CD14-positive monocyte (primary cell): Measurements from ENCODE around the gene RPS6KA3. TPM values are rescaled to one million over a fixed set of nuclear protein-coding genes. Genes with fewer than 3 reads are reported as not detected.

Source experiments
- DNase-seq, 3 donors: peaks; one replicate each; pipeline ENCODE4 v3.0.0-alpha.2; 2011 to 2022
- H2AFZ ChIP-seq: 2 replicates; pipeline ENCODE4 v1.6.0; 2012; ENCODE audit warnings: mild to moderate bottlenecking, low read depth, low read length, inconsistent platforms; ENCODE audit not compliant: insufficient read depth, poor library complexity, severe bottlenecking
- H3K27ac ChIP-seq, 2 donors: 1 replicate in 1 of 2; 2 replicates in 1 of 2; pipeline ENCODE4 v1.5.1; 2012 to 2013; ENCODE audit warnings: low read length in 2 of 2, control low read depth in 1 of 2, inconsistent platforms in 1 of 2, low read depth in 1 of 2, mild to moderate bottlenecking in 1 of 2
- H3K27me3 ChIP-seq, 2 donors: one replicate each; pipeline versions ENCODE4 v1.6.0 to v1.6.1; 2011 to 2013; ENCODE audit warnings: low read length in 2 of 2; ENCODE audit not compliant: control insufficient read depth in 2 of 2, insufficient read depth in 2 of 2
- H3K36me3 ChIP-seq, 2 donors: replicated peaks in 1 of 2; 1 replicate in 1 of 2; 2 replicates in 1 of 2; pipeline versions ENCODE4 v1.5.1 to v1.6.1; 2012 to 2013; ENCODE audit warnings: low read length in 2 of 2, control low read depth in 1 of 2, inconsistent platforms in 1 of 2, mild to moderate bottlenecking in 1 of 2; ENCODE audit not compliant: insufficient read depth in 2 of 2, control insufficient read depth in 1 of 2
- H3K4me1 ChIP-seq, 2 donors: 1 replicate in 1 of 2; 2 replicates in 1 of 2; pipeline versions ENCODE4 v1.5.1 to v1.6.1; 2012 to 2013; ENCODE audit warnings: low read length in 2 of 2, control low read depth in 1 of 2, inconsistent platforms in 1 of 2, mild to moderate bottlenecking in 1 of 2, moderate library complexity in 1 of 2; ENCODE audit not compliant: insufficient read depth in 2 of 2, control insufficient read depth in 1 of 2
- H3K4me2 ChIP-seq: replicated peaks from 2 replicates; pipeline ENCODE3; 2012; ENCODE audit warnings: low read length, moderate library complexity, mild to moderate bottlenecking; ENCODE audit not compliant: poor library complexity, severe bottlenecking; ENCODE audit errors: extremely low read depth
- H3K4me3 ChIP-seq, 3 experiments: fragments of 200-600 bp in 1 of 3; sonication (generic) in 1 of 3; replicated peaks in 1 of 3; 1 replicate in 2 of 3; 2 replicates in 1 of 3; pipeline ENCODE4 v1.5.1; 2011 to 2013; ENCODE audit warnings: low read length in 3 of 3, mild to moderate bottlenecking in 3 of 3, control low read depth in 2 of 3, low read depth in 2 of 3, inconsistent platforms in 1 of 3, moderate library complexity in 1 of 3
- H3K79me2 ChIP-seq: 2 replicates; pipeline ENCODE4 v1.6.0; 2012; ENCODE audit warnings: mild to moderate bottlenecking, control low read depth, inconsistent platforms, low read length, moderate library complexity; ENCODE audit not compliant: insufficient read depth
- H3K9ac ChIP-seq: 2 replicates; pipeline ENCODE4 v1.6.0; 2017; ENCODE audit warnings: low read length, mild to moderate bottlenecking; ENCODE audit not compliant: insufficient read depth, poor library complexity, severe bottlenecking
- H3K9me3 ChIP-seq, 2 donors: replicated peaks in 1 of 2; 1 replicate in 1 of 2; 2 replicates in 1 of 2; pipeline versions ENCODE4 v1.5.1 to v1.6.1; 2012 to 2013; ENCODE audit warnings: low read length in 2 of 2, control low read depth in 1 of 2; ENCODE audit not compliant: control insufficient read depth in 1 of 2, insufficient read depth in 1 of 2
- H4K20me1 ChIP-seq: 2 replicates; pipeline ENCODE4 v1.6.0; 2012; ENCODE audit warnings: mild to moderate bottlenecking, low read length, control low read depth, moderate library complexity; ENCODE audit not compliant: insufficient read depth
- H3K27ac Mint-ChIP-seq, 7 donors: one replicate each; pipeline ENCODE4 v1.8.0; 2020; ENCODE audit warnings: mild to moderate bottlenecking in 7 of 7, mixed read lengths in 7 of 7, moderate library complexity in 6 of 7, inconsistent platforms in 2 of 7
- H3K27me3 Mint-ChIP-seq, 3 donors: one replicate each; pipeline ENCODE4 v1.8.0; 2021 to 2022; ENCODE audit warnings: low read depth in 3 of 3, mild to moderate bottlenecking in 3 of 3, mixed read lengths in 3 of 3, moderate library complexity in 3 of 3, inconsistent platforms in 1 of 3
- H3K36me3 Mint-ChIP-seq, 2 donors: one replicate each; pipeline ENCODE4 v1.8.0; 2020; ENCODE audit warnings: mixed read lengths in 2 of 2, inconsistent platforms in 1 of 2, mild to moderate bottlenecking in 1 of 2
- H3K4me1 Mint-ChIP-seq: one replicate; pipeline ENCODE4 v1.8.0; 2020; ENCODE audit warnings: mild to moderate bottlenecking, mixed read lengths
- H3K4me3 Mint-ChIP-seq, 2 donors: one replicate each; pipeline ENCODE4 v1.8.0; 2020; ENCODE audit warnings: mild to moderate bottlenecking in 2 of 2, mixed read lengths in 2 of 2, moderate library complexity in 1 of 2
- H3K9me3 Mint-ChIP-seq, 7 donors: one replicate each; pipeline ENCODE4 v1.8.0; 2020 to 2022; ENCODE audit warnings: mixed read lengths in 7 of 7, mild to moderate bottlenecking in 6 of 7, moderate library complexity in 6 of 7, inconsistent platforms in 2 of 7
- CTCF ChIP-seq: fragments of 200-600 bp; IDR thresholded peaks from one replicate; pipeline ENCODE4 v1.8.0; 2022; ENCODE audit warnings: antibody characterized with exemption, mild to moderate bottlenecking
- WGBS: methylation state at CpG from one replicate; pipeline ENCODE4 v1.1.5; 2013; ENCODE audit warnings: missing lambda C conversion rate; ENCODE audit not compliant: insufficient coverage; 5-methylcytosine and 5-hydroxymethylcytosine counted together
- intact Hi-C, 2 donors: fragments of 100-400 bp; cut with micrococcal nuclease; formaldehyde crosslinking; loops; one replicate each; pipeline versions ENCODE4 v1.15.0 to v1.15.1; 2023
- polyA plus RNA-seq, 3 donors: library from polyadenylated mRNA; depleted of rRNA in 1 of 3; unstranded in 2 of 3; stranded (reverse) in 1 of 3; fragments of 300-500 nt in 2 of 3; fragments of >200 nt in 1 of 3; fragmentation: Illumina TruSeq in 2 of 3; gene quantifications; 1 replicate in 2 of 3; 2 replicates in 1 of 3; pipeline ENCODE4 v1.2.3, GENCODE V29; 2012 to 2021

RPS6KA3 gene
- polyA plus RNA-seq, 3 donors = 14.6 to 28.2 (median 21.6) TPM

GRCh38 chrX:20116577-20117240, 150.0 kb downstream of the RPS6KA3 start, which contains the start of gene MAP7D2:
Gene MAP7D2, minus strand, starts transcription at chrX:20116907. Its CDS starts 28 bp downstream, at chrX:20116879.
- peak within 1 kb of the TSS in 1 of 2 donors; percentile 71 for H3K4me3 Mint-ChIP-seq
- H3K36me3 Mint-ChIP-seq = peaks cover 0 to under 1% of the 10 kb centered on the region in 2 donors
- no peaks in the 10 kb centered on the region for H3K79me2 ChIP-seq
- H3K27ac ChIP-seq = no peak within 1 kb of the TSS
- 19% methylated on average over 60 of the region's 91 CpGs for WGBS
- no peak within 1 kb of the TSS for H2AFZ ChIP-seq
- no peak within 1 kb of the TSS for H3K27ac Mint-ChIP-seq
- H3K4me2 ChIP-seq = peak within 1 kb of the TSS; percentile 9
- no peaks in the 10 kb centered on the region for H4K20me1 ChIP-seq
- H3K4me3 ChIP-seq = peak within 1 kb of the TSS in 1 of 3 experiments; percentile 32
- no peaks in the 10 kb centered on the region for H3K36me3 ChIP-seq
- intact Hi-C loops = no loop called here
- peaks cover 0 to 15% (median 9%) of the 10 kb centered on the region in 7 donors for H3K9me3 Mint-ChIP-seq
- no peak within 1 kb of the TSS for H3K9ac ChIP-seq
- H3K27me3 Mint-ChIP-seq = peaks cover 23 to 52% (median 45%) of the 10 kb centered on the region in 3 donors
- H3K4me1 Mint-ChIP-seq = peaks cover 12% of the 10 kb centered on the region
- DNase-seq = no peak
- peaks cover 0 to 14% of the 10 kb centered on the region in 2 donors for H3K9me3 ChIP-seq
- H3K4me1 ChIP-seq = peaks cover 6 to 11% of the 10 kb centered on the region in 2 donors
- no peak for TF ChIP-seq CTCF
- H3K27me3 ChIP-seq = peaks cover 32 to 44% of the 10 kb centered on the region in 2 donors

DNA sequence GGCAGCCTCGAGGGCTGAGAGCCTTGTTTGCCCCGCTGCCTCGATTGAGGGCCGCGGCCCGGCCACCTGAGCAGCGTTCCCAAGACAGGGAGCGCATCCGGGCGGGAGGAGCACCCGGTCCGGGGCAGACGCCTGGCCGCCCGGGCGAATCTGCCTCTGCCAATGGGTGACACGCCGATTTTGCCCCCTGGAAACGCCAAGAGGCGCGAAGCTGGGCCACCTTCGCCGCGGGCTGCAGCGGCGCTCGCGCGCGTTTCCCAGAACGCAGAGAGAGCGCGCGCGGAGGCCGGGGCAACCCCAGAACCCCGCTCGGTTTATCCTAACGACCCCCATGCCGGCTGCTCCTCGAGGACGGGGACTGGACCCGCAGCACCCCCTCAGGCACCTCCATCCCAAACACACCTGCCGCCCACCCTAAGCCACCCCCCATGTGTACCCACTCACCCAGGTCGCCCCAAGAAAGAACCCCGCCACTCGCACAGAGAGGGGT, 150.6 kb downstream of the RPS6KA3 start:
- Mint-ChIP-seq H3K9me3 (peaks cover 0 to 15% (median 9%) of the 10 kb centered on the region in 7 donors), H3K36me3 (no peaks in the 10 kb centered on the region), H3K4me1 (peaks cover 12% of the 10 kb centered on the region), H3K27me3 (peaks cover 23 to 55% (median 45%) of the 10 kb centered on the region in 3 donors), H3K4me3 (peak overlapping the region in 1 of 2 donors; percentile 71), H3K27ac (no peak overlapping the region)
- no peak for DNase-seq
- peaks cover 6 to 11% of the 10 kb centered on the region in 2 donors for H3K4me1 ChIP-seq
- H3K27ac ChIP-seq = no peak overlapping the region
- peak overlapping the region; percentile 9 for H3K4me2 ChIP-seq
- peaks cover 0 to 14% of the 10 kb centered on the region in 2 donors for H3K9me3 ChIP-seq
- 18% methylated on average over 36 of the region's 47 CpGs for WGBS
- no peaks in the 10 kb centered on the region for H4K20me1 ChIP-seq
- no peak overlapping the region for H2AFZ ChIP-seq
- intact Hi-C loops = no loop called here
- TF ChIP-seq CTCF = no peak
- H3K27me3 ChIP-seq = peaks cover 32 to 44% of the 10 kb centered on the region in 2 donors
- peak overlapping the region in 1 of 3 experiments; percentile 32 for H3K4me3 ChIP-seq
- H3K36me3 ChIP-seq = no peaks in the 10 kb centered on the region
- H3K9ac ChIP-seq = no peak overlapping the region
- no peaks in the 10 kb centered on the region for H3K79me2 ChIP-seq
